Activated gamma-delta T cell treated with Interleukin-2 at 50 U/mL for 16 hours (primary cell): ENCODE data around the gene RING1.

Source experiments
- DNase-seq: peaks from one replicate; pipeline ENCODE4 v3.0.0-alpha.2; 2020

The RING1 gene

DNA sequence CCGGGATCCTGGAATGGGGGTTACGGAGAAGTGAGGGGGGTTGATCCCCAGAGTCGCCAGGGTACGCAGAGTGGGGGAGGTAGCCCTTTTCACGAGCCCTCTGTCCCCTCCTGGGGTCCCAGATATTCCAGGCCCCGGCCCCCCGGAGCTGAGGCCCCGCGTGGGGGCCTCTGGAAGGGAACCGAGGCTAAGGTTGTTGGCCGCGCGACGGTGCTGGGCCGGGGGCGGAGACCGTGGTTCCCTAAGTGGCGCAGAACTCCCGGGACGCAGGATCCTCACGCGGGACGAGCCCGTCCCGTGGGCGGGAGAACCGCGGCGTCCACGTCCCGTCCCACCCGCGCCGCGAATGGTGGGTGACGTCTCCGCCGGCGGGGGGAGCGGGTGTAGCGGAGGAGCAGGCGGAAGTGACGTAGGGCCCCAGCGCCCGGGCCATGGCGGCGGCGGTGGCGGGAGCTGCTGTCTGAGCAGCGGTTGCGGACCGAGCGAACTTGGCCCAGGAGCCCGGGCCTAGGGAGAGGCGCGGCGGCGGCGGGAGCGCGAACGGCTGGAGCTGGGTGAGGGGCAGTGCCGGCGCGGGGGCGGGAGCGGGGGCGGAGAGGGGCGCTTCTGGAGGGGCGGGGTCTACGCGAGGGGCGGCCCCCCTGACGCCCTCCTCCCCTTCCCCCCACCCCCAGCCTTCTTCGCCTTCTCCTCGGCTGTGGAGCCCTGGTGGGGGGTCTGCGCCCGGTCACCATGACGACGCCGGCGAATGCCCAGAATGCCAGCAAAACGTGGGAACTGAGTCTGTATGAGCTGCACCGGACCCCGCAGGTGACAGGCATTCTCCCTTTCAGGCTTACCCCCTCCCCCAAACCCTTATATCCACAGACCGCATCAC is at the start of gene RING1:
RING1 (plus strand) TSS at position 410 of the 877 bp plus-strand sequence; CDS start at position 733, 323 bp downstream.
- DNase-seq = peak; percentile 84

DNA sequence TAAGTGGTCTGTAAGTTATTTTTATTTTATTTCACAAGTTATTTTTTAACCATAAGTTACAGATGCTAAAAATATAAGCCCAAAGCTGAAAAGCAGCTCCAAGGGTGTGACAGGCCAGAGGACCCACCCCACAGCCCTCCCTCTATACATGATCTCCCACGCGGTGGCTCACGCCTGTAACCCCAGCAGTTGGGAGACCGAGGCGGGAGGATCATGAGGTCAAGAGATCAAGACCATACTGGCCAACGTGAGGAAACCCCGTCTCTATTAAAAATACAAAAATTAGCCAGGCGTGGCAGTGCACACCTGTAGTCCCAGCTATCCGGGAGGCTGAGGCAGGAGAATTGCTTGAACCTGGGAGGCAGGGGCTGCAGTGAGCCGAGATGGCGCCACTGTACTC is 48.2 kb upstream of the RING1 start:
- DNase-seq = no peak

DNA sequence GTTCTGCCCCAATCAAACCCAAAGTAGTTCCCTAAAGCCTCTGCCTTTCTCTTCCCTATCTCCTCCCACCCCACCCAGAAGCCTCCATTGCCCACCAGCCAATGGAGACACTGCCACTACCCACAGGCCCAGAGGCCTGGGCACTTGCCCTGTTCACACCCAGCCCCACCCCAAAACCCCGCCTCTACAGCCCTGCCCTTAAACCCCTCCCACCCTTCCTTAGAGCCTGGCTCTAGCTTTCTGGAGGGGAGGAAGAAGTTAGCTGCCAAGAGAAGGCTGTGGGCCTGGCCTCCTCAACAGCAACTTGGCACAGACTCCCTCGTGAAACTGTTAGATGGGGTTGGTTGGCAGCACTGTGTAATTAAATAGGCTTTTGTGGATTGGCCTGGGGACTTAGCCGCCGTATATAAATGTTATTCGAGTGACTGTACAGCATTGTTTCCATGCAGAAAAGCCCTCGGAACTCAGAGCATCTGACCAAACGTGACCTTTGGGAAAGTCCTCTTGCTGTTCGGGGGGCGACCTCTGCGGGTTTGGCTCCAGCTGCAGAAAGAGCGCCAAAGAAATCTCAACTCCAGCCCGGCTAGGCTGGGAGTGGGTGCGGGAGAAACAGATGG is 47.5 kb upstream of the RING1 start:
- DNase-seq = no peak

GRCh38 chr6:33161354-33162331 is 46.7 kb upstream of the RING1 start:
- peak; percentile 83 for DNase-seq

- no peak for DNase-seq
Observed at GRCh38 chr6:33163540-33163939, 44.8 kb upstream of the RING1 start.

GRCh38 chr6:33164176-33164575 is 44.1 kb upstream of the RING1 start:
- no peak for DNase-seq

- no peak for DNase-seq
Observed at GRCh38 chr6:33164665-33165373, 43.5 kb upstream of the RING1 start.

- DNase-seq = no peak
Observed at GRCh38 chr6:33165581-33166258, 42.6 kb upstream of the RING1 start.

- DNase-seq = no peak
Observed at GRCh38 chr6:33166363-33166762, 41.9 kb upstream of the RING1 start.

DNA sequence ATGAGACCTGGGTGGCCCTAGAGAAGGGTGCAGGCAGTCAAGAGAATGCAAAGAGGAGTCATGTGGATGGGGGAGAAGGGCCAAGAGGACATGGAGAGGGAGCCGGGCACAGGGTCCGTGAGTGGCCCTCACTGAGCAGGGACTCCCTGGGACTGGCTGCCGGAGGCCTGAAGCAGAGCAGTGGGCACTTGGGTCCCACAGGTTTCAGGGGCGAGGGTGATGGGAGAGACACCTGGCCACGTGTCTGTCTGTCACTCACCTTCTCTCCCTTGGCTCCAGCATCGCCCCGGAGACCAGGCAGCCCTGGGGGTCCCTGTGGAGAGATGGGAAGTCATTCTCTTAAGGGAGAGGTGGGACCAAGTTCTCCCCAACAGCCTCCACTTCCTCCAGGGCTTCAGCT is 41.5 kb upstream of the RING1 start:
- no peak for DNase-seq

- no peak for DNase-seq
Observed at GRCh38 chr6:33167374-33168283, 40.7 kb upstream of the RING1 start.

- no peak for DNase-seq
Observed at GRCh38 chr6:33168284-33168601, 40.1 kb upstream of the RING1 start.

GRCh38 chr6:33168639-33169038 is 39.7 kb upstream of the RING1 start:
- DNase-seq = no peak

DNA sequence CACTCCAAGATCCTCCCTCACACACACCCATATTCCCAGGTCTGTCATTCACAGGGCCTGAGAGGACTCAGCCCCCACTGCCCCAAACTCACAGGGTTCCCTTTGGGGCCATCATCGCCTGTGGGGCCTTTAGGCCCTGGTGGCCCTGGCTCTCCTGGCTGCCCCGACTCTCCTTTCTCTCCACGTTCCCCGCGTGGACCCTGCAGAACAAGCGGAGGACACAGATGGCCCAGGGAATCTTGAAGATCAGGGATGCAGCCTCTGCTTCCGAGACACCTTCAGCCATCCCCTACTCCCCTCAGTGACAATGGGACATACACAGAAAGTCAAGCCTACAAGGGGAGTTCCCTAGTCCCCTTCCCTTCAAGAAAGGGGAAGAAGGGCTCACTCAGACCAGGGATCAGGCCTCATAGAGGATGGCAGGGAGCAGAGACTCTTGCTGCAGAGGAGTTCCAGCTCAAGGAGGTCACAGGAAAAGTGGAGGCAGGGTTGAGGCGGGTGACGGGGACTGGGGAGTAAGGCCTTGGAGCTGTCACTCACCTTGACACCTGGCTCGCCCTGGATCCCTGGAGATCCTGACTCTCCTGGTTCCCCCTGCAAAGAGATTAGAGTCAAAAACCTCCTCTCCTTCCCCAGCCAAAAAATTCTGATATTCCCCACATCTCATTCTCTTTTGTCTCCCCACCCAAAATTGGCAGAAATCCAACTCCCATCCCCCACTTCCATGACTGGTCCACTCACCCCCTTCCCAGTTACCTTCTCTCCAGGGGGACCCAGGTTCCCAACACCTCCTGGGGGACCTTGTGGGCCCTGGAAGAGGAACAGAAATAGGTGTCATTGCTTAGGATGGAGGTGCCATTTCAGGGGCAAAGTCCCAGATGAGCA is 38.8 kb upstream of the RING1 start:
- DNase-seq = no peak

- DNase-seq = no peak
Observed at GRCh38 chr6:33170176-33171015, 37.9 kb upstream of the RING1 start.

- no peak for DNase-seq
Observed at GRCh38 chr6:33171016-33171879, 37.1 kb upstream of the RING1 start.

GRCh38 chr6:33171880-33172687 is 36.2 kb upstream of the RING1 start:
- no peak for DNase-seq
